Neural progenitor cell (in vitro differentiated cells): Measurements from ENCODE around the gene VPS37B.

Source experiments
- EZH2 ChIP-seq: fragments of 200-600 bp; sonication (generic); IDR thresholded peaks from 2 replicates; pipeline ENCODE4 v1.6.1; 2017; ENCODE audit warnings: antibody characterized with exemption, mild to moderate bottlenecking, moderate library complexity
- TF ChIP-seq, protein P1 (sequence below): fragments of 200-600 bp; sonication (generic); IDR thresholded peaks from 2 replicates; pipeline ENCODE4 v1.5.1; 2017; ENCODE audit warnings: antibody characterized with exemption, mild to moderate bottlenecking

- TF ChIP-seq, protein P1, sequence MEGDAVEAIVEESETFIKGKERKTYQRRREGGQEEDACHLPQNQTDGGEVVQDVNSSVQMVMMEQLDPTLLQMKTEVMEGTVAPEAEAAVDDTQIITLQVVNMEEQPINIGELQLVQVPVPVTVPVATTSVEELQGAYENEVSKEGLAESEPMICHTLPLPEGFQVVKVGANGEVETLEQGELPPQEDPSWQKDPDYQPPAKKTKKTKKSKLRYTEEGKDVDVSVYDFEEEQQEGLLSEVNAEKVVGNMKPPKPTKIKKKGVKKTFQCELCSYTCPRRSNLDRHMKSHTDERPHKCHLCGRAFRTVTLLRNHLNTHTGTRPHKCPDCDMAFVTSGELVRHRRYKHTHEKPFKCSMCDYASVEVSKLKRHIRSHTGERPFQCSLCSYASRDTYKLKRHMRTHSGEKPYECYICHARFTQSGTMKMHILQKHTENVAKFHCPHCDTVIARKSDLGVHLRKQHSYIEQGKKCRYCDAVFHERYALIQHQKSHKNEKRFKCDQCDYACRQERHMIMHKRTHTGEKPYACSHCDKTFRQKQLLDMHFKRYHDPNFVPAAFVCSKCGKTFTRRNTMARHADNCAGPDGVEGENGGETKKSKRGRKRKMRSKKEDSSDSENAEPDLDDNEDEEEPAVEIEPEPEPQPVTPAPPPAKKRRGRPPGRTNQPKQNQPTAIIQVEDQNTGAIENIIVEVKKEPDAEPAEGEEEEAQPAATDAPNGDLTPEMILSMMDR = no peak
- no peak for TF ChIP-seq EZH2
Observed at GRCh38 chr12:122909442-122910288, 13.7 kb upstream of the VPS37B start.
